ENCODE measurements around the gene CD34.
A peak's percentile ranks its signal among the peaks of the same experiment; 100 is the strongest.
"Not testable (repeated sequence)": the region's sequence is repeated elsewhere in the genome, so short reads cannot be mapped to it uniquely, and the experiment has no call there.

CD34 gene

GRCh38 chr1:207926984-207927383 is 16.1 kb upstream of the CD34 start:
- DNase-seq, result no peak

GRCh38 chr1:207925969-207926368 is 15.0 kb upstream of the CD34 start:
- not testable (repeated sequence) for DNase-seq

GRCh38 chr1:207925210-207925609 is 14.3 kb upstream of the CD34 start:
- DNase-seq, result no peak

- no peak for DNase-seq
Observed at GRCh38 chr1:207923561-207923960, 12.6 kb upstream of the CD34 start.

- no peak for DNase-seq
Observed at GRCh38 chr1:207923121-207923520, 12.2 kb upstream of the CD34 start.

- DNase-seq, result no peak
Observed at GRCh38 chr1:207922554-207922953, 11.6 kb upstream of the CD34 start.

GRCh38 chr1:207921321-207921720 is 10.4 kb upstream of the CD34 start:
- DNase-seq, result no peak

- no peak for DNase-seq
Observed at GRCh38 chr1:207920444-207921021, 9.6 kb upstream of the CD34 start.

GRCh38 chr1:207919523-207920170 is 8.7 kb upstream of the CD34 start:
- no peak for DNase-seq

- DNase-seq, result no peak
Observed at GRCh38 chr1:207918581-207918980, 7.7 kb upstream of the CD34 start.

- no peak for DNase-seq
Observed at GRCh38 chr1:207918011-207918410, 7.1 kb upstream of the CD34 start.

- DNase-seq, result no peak
Observed at GRCh38 chr1:207917080-207917479, 6.2 kb upstream of the CD34 start.

- no peak for DNase-seq
Observed at GRCh38 chr1:207913951-207914350, 3.0 kb upstream of the CD34 start.

- DNase-seq, result no peak
Observed at GRCh38 chr1:207911856-207912760, 1.2 kb upstream of the CD34 start.

GRCh38 chr1:207909687-207910086 is 1.2 kb downstream of the CD34 start:
- DNase-seq, result no peak

- DNase-seq, result no peak
Observed at GRCh38 chr1:207908107-207908734, 2.7 kb downstream of the CD34 start.

GRCh38 chr1:207904391-207904790 is 6.5 kb downstream of the CD34 start:
- no peak for DNase-seq

GRCh38 chr1:207903767-207904166 is 7.2 kb downstream of the CD34 start:
- DNase-seq, result peak; percentile 12

- DNase-seq, result no peak
Observed at GRCh38 chr1:207903053-207903452, 7.9 kb downstream of the CD34 start.

GRCh38 chr1:207902566-207902965 is 8.4 kb downstream of the CD34 start:
- DNase-seq, result no peak

GRCh38 chr1:207901041-207901653 is 9.8 kb downstream of the CD34 start:
- DNase-seq, result no peak

GRCh38 chr1:207898836-207899235 is 12.1 kb downstream of the CD34 start:
- no peak for DNase-seq

GRCh38 chr1:207898260-207898659 is 12.7 kb downstream of the CD34 start:
- no peak for DNase-seq

All from NCI-H226 (cell line).